ENCODE data around the gene HOXD3.

Gene HOXD3

DNA sequence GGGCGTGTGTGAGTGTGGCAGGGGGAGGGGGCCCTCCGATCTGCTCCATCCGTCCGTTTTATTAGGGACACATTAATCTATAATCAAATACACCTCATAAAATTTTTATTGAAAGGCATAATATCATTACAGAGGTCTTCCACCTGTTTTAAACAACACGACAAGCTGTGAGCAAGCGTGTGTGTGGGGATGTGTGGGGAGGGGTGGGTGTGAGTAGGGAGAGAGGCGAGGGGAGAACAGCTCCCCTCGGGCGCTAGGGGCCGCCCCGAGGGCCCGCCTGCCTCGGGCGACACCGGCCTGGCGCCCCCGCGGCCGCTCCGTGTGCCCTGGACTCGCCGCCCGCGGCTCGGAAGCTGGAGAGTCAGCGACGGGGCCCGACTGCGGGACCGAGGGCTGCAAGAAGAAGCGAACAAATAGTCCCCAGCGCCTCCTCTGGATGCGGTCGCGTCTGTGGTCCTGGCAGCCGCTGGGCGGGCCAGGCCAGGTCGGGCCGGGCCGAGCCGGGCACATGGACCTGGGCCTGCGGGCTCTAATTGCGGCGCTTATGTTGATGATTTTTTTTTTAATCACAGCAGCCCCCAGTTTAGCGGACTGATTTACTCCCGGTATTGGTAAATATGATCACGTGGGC is 34.9 kb upstream of the HOXD3 start:
- no peak for DNase-seq

GRCh38 chr2:176122683-176123410 is 34.3 kb upstream of the HOXD3 start, which contains the start of gene HOXD9:
Gene HOXD9, plus strand, starts transcription at chr2:176122719. Its CDS starts 50 bp downstream, at chr2:176122769.
- no peak for DNase-seq

DNA sequence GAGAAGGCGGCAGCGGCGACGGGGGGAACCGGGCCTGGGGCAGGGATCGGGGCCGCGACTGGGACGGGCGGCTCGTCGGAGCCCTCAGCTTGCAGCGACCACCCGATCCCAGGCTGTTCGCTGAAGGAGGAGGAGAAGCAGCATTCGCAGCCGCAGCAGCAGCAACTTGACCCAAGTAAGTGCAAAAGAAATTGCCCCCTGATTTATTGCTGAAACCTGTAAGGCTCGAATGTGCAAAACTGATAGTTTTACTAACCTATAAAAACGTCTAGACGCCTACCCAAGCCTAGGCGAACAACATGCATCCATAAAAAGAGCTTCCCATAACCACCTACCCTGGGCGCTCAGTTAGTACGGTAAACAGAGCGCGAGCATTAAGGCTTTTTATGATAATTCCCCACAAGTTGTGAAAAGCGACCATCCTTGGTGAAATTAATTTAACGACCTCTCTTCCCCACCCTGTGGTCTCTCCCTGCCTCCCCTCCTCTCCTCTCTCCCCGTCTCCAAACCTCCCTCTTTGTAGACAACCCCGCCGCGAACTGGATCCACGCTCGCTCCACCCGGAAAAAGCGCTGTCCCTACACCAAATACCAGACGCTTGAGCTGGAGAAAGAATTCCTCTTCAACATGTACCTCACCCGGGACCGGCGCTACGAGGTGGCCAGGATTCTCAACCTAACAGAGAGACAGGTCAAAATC is 33.5 kb upstream of the HOXD3 start:
- no peak for DNase-seq

DNA sequence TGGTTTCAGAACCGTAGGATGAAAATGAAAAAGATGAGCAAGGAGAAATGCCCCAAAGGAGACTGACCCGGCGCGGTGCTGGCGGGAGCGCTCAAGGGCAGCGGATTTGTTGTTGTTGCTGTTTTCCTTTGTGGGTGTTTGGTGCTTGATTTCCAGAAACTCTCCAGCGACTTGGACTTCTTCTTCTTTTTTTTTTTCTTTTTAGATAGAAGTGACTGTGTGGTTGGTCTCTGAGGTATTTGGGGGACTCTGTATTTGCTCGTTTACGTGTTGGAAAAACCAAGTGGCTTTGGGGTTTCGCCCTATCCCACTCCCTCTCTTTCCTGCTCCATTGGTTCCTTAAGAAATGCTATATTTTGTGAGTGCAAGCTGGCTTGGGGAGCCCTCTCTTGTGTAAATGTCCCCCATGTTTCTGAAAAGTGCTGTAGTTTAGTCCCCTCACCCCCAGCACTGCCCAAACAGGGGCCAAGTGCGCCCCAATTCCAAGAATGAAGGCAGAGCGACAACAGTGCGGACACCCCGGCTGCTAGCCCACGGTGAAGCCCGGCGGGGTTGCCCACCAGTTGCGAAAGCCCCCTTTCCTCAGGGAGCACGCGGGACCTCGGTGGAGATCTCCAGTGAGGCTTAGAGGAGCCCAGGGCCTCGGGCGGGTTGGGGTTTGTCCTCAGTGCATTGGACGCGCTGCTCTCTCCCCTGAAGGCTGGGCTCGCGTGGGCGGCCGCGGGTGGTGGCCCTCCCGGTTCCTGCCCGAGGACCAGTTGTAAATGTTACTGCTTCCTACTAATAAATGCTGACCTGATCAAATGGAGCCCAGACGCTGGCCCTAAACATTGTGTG is 32.8 kb upstream of the HOXD3 start:
- DNase-seq, result no peak

DNA sequence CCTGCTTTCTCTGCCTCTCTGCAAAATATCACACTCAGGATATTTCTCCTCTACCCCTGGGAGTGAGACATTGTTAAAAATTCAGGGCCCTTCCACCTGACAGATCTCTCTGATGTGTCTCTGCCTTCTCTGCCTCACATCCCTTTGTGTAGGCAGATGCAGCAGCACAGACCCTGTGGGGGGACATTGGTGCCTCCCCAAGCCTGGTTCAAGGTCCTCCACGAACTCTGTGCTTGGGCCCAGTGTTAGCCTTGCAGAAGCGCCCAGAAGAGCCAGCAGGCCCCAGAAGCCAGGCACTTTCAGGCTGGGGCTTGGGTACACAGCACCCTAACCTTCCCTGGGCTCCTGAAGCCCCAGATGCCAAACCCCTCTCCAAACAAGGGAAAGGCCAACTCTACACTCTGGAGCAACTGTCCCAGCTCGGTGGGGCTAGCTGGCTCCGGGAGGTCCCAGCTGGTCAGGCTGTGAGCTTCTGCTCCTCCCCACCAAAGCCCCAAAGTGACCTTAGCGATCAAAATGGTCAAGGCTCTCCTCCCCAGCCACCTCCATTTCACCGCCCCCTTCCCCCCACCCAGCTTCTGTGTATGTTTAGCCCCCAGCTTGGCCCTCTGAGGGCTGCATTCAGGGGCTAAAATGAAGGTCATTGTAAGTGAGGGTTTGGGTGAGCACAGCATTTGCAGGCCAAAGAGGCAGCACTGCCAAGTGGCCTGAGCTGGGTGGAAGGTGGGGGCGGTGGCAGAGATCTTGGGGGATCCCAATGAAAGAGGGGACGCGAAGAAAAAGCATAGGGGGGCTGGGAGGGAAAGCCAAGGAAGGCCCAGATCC is 31.9 kb upstream of the HOXD3 start:
- DNase-seq, result no peak

DNA sequence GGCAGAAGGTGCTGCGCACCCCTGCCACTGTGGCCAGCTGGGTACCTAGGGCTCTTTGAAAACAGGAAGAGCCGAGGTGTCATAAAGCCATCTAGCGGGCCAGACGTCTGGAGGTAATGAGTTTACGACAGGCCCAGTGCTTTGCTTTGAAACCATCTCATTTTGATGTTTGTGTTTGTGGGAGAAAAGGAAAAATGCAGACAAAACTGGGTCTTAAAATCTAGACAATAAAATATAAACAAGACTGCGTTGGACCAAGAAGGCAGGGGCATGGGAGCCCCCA is 31.4 kb upstream of the HOXD3 start:
- DNase-seq, result no peak

- DNase-seq, result no peak
These were observed 30.0 kb upstream of the HOXD3 start for GRCh38 chr2:176126929-176127773.

DNA sequence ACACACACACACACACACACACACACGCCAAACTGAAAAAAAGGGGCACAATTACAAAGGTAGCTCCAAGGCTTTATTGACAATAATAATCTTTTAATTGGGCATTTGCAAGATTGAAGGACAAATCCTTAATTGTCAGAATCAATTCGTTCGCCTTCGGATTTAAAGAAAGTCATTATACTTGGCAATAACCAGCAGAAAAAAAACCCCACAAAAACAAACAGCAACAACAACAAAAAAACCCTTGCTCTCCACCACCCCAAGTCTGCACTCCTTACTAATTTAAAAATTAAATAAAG is 29.4 kb upstream of the HOXD3 start:
- no peak for DNase-seq

DNA sequence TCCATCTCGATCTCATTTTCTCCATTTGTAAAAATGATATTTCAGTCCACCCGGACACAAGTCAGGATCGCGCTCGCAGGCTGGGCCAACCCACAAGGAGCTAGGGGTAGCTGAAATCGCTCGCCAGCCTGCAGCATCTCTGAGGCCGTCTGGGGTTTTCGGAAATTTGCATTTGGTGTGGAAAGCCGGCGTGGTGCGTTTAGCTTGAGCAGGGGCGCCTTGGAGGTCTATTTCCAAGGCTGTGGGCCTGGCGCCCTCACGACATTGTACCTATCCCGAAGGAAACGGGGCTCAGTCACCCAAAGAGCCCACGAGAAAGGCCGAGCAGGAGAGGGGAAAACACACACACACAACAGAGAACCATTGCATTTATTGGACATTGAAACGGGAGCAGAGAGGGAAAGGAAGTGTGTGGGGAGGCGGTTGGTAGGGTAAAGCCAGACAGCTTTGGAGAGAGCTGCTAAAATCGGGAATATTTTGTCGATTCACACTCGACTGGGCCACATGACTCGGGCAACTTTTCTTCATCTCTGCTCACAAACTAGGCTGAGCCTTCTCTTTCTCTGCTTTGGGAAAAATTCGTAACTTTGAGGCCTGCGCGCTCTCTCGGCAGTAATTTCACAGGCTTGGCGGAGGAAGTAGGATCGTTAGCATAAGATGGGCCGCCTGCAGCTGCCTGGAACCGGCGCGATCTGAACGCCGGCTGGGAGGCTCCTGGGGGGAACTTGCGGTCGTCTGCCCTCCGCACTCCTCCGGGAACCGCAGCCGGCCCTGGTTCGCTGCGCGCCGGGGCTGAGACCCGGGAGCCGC is 28.7 kb upstream of the HOXD3 start:
- no peak for DNase-seq

DNA sequence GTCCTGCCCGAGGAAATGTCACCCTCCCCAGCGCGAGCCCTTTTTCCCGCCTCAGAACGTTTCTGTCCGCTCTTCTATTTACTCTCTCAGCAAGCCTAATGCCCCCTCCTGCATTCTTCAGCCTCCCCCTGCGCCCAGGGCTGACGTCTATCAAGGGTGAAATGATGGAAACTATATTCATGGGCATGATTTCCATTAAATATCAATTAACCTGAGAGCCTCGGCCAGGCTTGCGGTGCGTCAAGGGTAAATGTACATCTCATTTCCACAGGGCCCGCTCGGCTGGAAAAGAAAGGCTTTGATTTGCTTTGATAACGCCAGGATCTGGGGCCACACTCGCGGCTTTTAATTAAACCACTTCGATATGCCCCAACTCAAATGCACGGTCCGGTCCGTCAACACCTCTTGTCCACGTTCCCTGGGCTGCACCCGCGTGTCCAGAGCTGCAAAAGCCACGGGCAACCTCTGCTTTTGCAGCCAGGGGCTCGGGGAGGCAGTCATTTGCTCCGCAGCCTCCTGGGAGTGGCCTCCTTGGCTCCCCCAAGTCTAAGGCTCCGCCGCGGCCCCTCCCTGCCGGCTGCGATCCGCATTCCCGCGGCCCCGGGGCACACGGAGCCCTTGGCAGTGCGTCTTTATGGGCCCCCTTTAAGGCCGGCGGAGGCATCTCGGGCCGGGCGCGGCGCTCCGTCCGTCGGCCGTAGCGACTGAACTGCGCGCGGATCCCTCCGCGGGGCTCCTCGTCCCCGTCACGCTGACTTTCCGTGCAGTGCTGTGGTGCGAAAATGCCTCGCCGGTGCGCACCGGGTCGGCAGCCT is 27.9 kb upstream of the HOXD3 start, which contains the start of gene HOXD8:
HOXD8 (plus strand) TSS at position 724 of the 815 bp plus-strand sequence. CDS start 662 bp downstream, outside the sequence.
- no peak for DNase-seq

GRCh38 chr2:176129813-176130146 is 27.3 kb upstream of the HOXD3 start:
- DNase-seq, result no peak

DNA sequence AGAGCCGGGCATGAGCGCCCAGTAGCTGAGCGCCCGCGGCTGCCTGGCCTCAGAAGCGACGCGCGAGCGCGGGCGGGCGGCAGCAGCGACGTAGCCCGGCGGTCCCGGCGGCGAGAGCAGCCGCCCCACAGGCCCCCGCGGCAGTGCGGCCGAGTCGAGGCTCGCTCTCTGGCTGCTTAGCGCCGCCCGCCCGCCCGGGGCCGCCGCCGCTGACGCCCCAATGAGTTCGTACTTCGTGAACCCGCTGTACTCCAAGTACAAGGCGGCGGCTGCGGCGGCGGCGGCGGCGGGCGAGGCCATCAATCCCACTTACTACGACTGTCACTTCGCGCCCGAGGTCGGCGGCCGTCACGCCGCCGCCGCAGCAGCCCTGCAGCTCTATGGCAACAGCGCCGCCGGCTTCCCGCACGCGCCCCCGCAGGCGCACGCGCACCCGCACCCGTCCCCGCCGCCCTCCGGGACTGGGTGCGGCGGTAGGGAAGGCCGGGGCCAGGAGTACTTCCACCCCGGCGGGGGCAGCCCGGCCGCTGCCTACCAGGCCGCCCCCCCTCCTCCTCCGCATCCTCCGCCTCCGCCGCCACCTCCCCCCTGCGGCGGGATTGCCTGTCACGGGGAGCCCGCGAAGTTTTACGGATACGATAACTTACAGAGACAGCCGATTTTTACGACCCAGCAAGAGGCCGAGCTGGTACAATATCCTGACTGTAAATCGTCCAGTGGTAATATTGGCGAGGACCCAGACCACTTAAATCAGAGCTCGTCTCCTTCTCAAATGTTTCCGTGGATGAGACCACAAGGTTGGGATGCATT is 26.8 kb upstream of the HOXD3 start:
- DNase-seq, result no peak

- DNase-seq, result no peak
These were observed 25.9 kb upstream of the HOXD3 start for GRCh38 chr2:176130957-176131847.

DNA sequence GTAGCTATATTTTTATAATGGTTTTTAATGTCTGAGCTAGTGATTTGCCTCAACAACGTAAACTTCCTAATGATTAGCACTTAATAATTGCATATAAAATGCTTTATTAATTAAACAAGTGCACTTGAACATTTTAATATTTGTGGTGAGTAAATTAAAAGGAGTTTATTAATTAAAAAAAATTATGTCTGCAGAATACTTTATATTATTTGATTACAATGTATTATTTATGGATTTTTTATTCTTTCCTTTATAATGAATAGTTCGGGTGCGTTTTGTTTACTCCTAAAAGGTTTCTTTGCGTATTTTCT is 25.3 kb upstream of the HOXD3 start:
- DNase-seq, result no peak

GRCh38 chr2:176132205-176133171 is 24.6 kb upstream of the HOXD3 start:
- no peak for DNase-seq

GRCh38 chr2:176133389-176133788 is 23.7 kb upstream of the HOXD3 start:
- DNase-seq, result no peak

GRCh38 chr2:176134035-176134434 is 23.1 kb upstream of the HOXD3 start:
- DNase-seq, result no peak
